ENCODE results near the gene YARS1.
A peak's percentile ranks its signal among the peaks of the same experiment; 100 is the strongest.

The YARS1 gene

GRCh38 chr1:32775640-32776337 is 41.4 kb downstream of the YARS1 start:
- no peak for DNase-seq

- peak; percentile 76 for DNase-seq
Measured at GRCh38 chr1:32774950-32775634, 42.1 kb downstream of the YARS1 start.

GRCh38 chr1:32774464-32774808 is 42.7 kb downstream of the YARS1 start:
- no peak for DNase-seq

- DNase-seq = no peak
Measured at GRCh38 chr1:32773764-32774463, 43.2 kb downstream of the YARS1 start.

- DNase-seq = peak; percentile 63
Measured at GRCh38 chr1:32773018-32773763, 44.0 kb downstream of the YARS1 start.

GRCh38 chr1:32772281-32773017 is 44.7 kb downstream of the YARS1 start:
- DNase-seq = no peak

GRCh38 chr1:32771561-32772280 is 45.4 kb downstream of the YARS1 start:
- no peak for DNase-seq

GRCh38 chr1:32770741-32771548 is 46.2 kb downstream of the YARS1 start:
- DNase-seq = no peak

- no peak for DNase-seq
Measured at GRCh38 chr1:32770221-32770731, 46.9 kb downstream of the YARS1 start.

GRCh38 chr1:32769524-32770220 is 47.5 kb downstream of the YARS1 start:
- DNase-seq = no peak

GRCh38 chr1:32768110-32768850 is 48.9 kb downstream of the YARS1 start:
- no peak for DNase-seq

GRCh38 chr1:32767641-32768040 is 49.5 kb downstream of the YARS1 start:
- no peak for DNase-seq

GRCh38 chr1:32767156-32767555 is 50.0 kb downstream of the YARS1 start:
- no peak for DNase-seq

GRCh38 chr1:32766328-32766972 is 50.7 kb downstream of the YARS1 start:
- DNase-seq = no peak

- DNase-seq = no peak
Measured at GRCh38 chr1:32765570-32766327, 51.4 kb downstream of the YARS1 start.

GRCh38 chr1:32764826-32765569 is 52.2 kb downstream of the YARS1 start:
- DNase-seq = no peak

GRCh38 chr1:32763221-32763620 is 53.9 kb downstream of the YARS1 start:
- no peak for DNase-seq
